Gastroesophageal sphincter (tissue), 3 donors: Measurements from ENCODE around the gene ZC3H12C.

Experiments
- POLR2A ChIP-seq, 2 donors: fragments of 450-650 bp; IDR thresholded peaks; one replicate each; pipeline ENCODE4 v1.6.1; 2017; ENCODE audit warnings: antibody characterized with exemption in 2 of 2, mild to moderate bottlenecking in 2 of 2, moderate library complexity in 1 of 2
- POLR2AphosphoS5 ChIP-seq: sonication (generic); formaldehyde crosslinking; IDR thresholded peaks from one replicate; pipeline ENCODE4 v1.6.1; 2017; ENCODE audit warnings: antibody characterized with exemption
- TF ChIP-seq, protein P1 (sequence below), 4 experiments: fragments of 200-600 bp in 2 of 4; fragments of 450-650 bp in 2 of 4; sonication (generic) in 1 of 4; IDR thresholded peaks; one replicate each; pipeline ENCODE4 v1.5.1; 2017 to 2019; ENCODE audit warnings: antibody characterized with exemption in 4 of 4, mild to moderate bottlenecking in 2 of 4, moderate library complexity in 2 of 4

DNA sequence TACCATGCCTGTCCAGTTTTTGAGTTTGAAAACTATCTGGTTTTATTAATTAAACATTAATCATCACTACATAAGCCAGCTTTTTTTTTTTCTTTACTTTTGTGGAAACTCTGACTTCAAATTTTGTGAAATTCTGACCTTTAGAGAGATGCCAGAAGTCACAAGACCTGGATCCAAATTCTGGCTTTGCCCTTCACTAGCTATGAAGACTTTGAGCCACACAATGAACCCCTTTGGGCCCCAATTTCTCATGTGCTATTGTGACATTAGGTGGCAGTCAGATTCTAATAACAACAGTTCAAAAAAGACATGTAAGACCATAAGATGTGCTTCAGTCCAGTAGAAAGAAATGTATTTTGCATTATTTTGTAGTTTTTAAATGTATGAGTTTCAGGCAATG lies 60.3 kb downstream of the ZC3H12C start:
- TF ChIP-seq POLR2A (IDR thresholded peaks at IDR 0.05) (no peak), POLR2AphosphoS5 (no peak)
- TF ChIP-seq, protein P1, sequence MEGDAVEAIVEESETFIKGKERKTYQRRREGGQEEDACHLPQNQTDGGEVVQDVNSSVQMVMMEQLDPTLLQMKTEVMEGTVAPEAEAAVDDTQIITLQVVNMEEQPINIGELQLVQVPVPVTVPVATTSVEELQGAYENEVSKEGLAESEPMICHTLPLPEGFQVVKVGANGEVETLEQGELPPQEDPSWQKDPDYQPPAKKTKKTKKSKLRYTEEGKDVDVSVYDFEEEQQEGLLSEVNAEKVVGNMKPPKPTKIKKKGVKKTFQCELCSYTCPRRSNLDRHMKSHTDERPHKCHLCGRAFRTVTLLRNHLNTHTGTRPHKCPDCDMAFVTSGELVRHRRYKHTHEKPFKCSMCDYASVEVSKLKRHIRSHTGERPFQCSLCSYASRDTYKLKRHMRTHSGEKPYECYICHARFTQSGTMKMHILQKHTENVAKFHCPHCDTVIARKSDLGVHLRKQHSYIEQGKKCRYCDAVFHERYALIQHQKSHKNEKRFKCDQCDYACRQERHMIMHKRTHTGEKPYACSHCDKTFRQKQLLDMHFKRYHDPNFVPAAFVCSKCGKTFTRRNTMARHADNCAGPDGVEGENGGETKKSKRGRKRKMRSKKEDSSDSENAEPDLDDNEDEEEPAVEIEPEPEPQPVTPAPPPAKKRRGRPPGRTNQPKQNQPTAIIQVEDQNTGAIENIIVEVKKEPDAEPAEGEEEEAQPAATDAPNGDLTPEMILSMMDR (IDR thresholded peaks at IDR 0.05), result no peak
